Cardiac fibroblast (primary cell): ENCODE data around the gene ALG11.

Experiments used
- DNase-seq, 2 donors: peaks; one replicate each; pipeline versions ENCODE4 v3.0.0 to v3.0.0-alpha.2; 2010; ENCODE audit warnings: low read depth in 2 of 2
- H3K4me3 ChIP-seq, 2 donors: replicated peaks in 1 of 2; 1 replicate in 1 of 2; 2 replicates in 1 of 2; pipeline ENCODE4 v1.5.1; 2011; ENCODE audit warnings: low read depth in 2 of 2, low read length in 2 of 2, mild to moderate bottlenecking in 2 of 2, moderate library complexity in 1 of 2
- TF ChIP-seq, protein P1 (sequence below): IDR thresholded peaks from one replicate; pipeline ENCODE4 v1.5.1; 2011; ENCODE audit warnings: low read depth, mild to moderate bottlenecking, low read length, inconsistent platforms

ALG11 gene

DNA sequence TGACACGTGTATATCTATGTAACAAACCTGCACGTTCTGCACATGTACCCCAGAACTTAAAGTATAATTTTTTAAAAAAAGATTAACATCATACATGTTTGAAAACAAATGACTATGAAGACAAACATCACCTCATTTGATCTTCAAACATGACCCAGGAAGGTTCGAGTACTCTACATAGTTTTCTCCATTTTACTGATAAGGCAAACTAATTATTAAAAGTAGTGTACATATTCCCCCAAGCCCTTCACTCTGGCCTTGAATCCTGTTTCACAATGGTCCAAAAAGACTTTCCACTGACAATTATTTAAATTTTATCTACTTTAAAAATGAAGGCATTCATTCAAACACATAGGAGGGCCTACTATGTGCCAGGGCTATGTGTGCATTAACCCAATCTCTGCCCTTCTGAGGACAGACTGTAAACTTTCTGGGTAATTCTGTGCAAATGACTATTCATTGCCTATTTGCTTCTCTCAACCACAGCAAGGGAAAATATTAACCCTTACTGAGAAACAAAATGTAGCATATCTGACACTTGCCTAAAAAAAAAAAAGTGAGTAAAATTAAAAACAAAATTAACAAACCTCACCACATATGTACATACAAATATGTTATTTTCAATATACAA lies 23.1 kb upstream of the ALG11 start:
- no peak overlapping the region for H3K4me3 ChIP-seq
- DNase-seq, result no peak
- TF ChIP-seq, protein P1, sequence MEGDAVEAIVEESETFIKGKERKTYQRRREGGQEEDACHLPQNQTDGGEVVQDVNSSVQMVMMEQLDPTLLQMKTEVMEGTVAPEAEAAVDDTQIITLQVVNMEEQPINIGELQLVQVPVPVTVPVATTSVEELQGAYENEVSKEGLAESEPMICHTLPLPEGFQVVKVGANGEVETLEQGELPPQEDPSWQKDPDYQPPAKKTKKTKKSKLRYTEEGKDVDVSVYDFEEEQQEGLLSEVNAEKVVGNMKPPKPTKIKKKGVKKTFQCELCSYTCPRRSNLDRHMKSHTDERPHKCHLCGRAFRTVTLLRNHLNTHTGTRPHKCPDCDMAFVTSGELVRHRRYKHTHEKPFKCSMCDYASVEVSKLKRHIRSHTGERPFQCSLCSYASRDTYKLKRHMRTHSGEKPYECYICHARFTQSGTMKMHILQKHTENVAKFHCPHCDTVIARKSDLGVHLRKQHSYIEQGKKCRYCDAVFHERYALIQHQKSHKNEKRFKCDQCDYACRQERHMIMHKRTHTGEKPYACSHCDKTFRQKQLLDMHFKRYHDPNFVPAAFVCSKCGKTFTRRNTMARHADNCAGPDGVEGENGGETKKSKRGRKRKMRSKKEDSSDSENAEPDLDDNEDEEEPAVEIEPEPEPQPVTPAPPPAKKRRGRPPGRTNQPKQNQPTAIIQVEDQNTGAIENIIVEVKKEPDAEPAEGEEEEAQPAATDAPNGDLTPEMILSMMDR, result no peak

DNA sequence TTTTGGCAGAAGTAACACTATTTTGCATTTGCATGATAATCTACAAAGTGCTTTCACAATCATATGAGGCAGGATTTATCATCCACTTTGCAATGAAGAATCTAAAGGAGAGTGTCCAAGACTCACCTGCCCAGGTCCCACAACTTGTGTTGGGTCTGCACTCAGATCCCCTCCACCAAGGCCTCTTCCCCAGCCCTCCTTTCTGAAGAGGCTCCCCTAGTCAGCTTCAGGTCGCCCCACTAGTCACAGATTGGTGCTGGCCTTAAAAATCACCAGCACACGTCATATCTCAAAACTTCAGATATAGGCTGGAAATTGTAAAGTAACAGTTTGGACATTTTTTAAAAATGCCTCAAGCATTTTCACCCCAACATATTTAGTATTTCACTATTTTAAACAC lies 18.5 kb upstream of the ALG11 start:
- DNase-seq, result no peak
- TF ChIP-seq, protein P1, result no peak
- H3K4me3 ChIP-seq, result no peak overlapping the region

DNA sequence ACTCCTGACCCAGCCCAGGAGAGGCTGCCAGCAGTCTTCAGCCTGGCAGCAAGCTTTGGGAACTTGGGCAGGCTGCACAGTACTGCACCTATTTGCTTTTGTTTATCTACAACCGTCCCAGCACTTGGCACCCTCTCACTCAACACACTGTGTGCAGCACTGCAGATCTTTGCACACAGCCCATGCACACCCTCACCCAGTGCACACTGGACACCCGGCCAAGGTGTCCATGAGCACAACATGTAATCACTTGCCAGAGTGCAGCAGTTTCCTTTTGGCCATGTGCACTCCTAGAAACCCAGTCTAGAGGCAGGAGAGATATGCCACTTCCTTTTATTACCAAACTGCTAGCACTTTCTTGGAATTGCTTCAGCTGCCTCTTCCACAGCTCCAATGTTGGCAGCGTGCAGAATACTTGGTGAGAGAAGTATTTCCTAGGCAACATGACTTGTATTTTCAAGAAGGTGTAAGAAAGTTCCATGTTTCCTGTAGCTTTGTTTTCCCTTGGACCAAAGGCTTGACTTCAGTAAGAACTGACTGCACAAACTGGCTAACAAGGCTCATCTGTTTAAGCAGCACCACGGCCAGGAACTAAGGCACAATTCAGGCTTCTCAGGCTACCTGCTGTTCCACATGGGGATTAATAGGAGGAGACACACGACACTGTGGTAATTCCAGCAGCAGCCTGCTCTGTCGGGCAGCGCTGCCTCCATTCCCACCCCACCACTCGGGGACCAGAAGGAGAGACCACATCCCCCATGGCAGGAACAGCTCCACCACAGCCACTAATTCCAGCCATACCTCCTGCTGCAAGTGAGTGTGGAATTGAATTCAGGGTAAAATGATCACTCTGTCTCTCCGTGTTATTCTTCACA lies 16.3 kb upstream of the ALG11 start:
- TF ChIP-seq, protein P1, result no peak
- peak in 1 of 2 donors; percentile 85 for DNase-seq
- H3K4me3 ChIP-seq, result no peak overlapping the region

DNA sequence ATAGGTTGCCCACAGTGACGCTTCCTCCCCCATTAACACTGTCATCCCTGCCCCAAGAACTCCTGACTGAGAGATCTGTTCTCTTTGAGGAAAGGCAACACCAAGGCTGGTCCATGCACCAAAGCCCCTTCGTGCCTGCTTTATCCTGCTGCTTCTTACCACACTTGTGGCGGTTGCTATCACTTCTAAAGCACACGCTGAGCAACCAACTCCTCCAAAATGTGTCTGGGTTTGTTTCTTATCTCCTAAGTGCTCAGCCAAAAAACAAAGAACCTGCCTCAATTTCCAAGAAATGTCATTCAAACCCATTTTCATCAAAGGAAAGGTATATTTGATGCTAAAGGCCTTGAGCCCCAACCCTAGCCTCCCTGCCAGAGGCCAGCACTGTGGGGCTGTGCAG lies 15.6 kb upstream of the ALG11 start:
- TF ChIP-seq, protein P1, result no peak
- no peak for DNase-seq
- no peak overlapping the region for H3K4me3 ChIP-seq

DNA sequence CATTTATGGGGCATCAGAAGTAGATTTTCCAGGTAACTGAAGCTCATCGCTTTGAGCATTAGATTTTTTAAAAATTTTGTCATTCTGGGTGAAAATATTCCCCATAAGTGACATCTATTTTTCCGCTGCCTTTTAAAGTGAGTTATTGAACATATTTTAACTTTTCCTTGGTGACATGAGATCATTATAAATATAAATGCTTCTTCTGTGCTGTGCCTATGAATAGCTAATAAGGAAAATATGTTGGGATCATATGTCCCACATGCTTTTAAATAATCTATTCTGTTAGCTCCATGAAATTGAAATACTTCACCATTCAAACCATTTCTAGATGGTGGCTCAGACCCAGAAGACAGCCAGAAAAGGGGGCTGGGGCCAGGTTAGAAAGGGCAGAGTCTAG lies 15.0 kb upstream of the ALG11 start:
- TF ChIP-seq, protein P1, result no peak
- no peak for DNase-seq
- H3K4me3 ChIP-seq, result no peak overlapping the region

DNA sequence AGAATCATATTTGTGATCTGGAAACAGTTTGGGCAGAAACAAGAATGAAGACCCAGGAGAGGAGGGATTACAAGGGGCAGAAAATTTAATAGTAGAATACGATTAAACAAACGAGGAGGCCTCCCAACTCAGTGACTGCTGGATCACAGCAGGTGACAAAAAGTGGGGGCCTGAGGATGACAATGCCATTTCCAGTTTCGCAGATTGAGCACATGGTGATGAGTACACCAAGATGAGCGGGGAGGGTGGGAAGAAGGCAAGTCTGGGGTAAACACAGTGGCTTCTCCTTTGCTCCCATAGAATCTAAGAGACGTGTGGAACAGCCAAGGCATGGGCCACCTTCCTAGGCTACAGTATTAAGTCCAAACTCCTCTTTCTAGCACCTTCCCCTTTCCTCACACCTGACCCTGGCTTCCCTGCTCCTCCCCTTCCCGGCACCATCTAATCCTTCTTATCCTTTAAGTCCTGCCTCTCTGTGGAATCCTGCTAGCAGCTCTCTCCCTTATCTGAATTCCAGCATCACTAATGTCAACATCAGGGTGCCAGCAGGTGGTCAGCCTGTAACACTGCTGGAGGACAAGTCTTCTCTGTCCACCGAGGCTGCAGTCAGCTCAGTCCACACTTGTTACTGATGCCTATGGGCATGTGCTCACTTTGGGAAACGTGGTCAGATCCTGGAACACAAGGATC lies 14.4 kb upstream of the ALG11 start:
- DNase-seq, result no peak
- TF ChIP-seq, protein P1, result no peak
- no peak overlapping the region for H3K4me3 ChIP-seq
